Prostate gland (tissue), 2 donors: Measurements from ENCODE around the gene NEK1. TPM values are rescaled to one million over a fixed set of nuclear protein-coding genes. Genes with fewer than 3 reads are reported as not detected.
"Not testable (repeated sequence)": the region's sequence is repeated elsewhere in the genome, so short reads cannot be mapped to it uniquely, and the experiment has no call there.

Experiments used
- DNase-seq: peaks from one replicate; pipeline ENCODE4 v3.0.0-alpha.2; 2019; ENCODE audit warnings: low spot score
- H3K27ac ChIP-seq, 2 donors: fragments of 200-600 bp; sonication (generic); 2 replicates each; pipeline ENCODE4 v1.5.1; 2017 to 2019
- H3K27me3 ChIP-seq: fragments of 200-600 bp; sonication (generic); replicated peaks from 2 replicates; pipeline ENCODE4 v1.5.1; 2019; ENCODE audit not compliant: insufficient read depth
- H3K36me3 ChIP-seq, 2 donors: fragments of 200-600 bp; sonication (generic); 1 replicate in 1 of 2; 2 replicates in 1 of 2; pipeline versions ENCODE4 v1.5.1 to v1.8.1; 2017 to 2019
- H3K4me1 ChIP-seq: fragments of 200-600 bp; sonication (generic); replicated peaks from 2 replicates; pipeline ENCODE4 v1.5.1; 2019
- H3K4me3 ChIP-seq, 2 donors: fragments of 200-600 bp; sonication (generic); 2 replicates each; pipeline ENCODE4 v1.5.1; 2017 to 2019
- H3K9me3 ChIP-seq: fragments of 200-600 bp; sonication (generic); 2 replicates; pipeline ENCODE4 v1.5.1; 2017
- POLR2A ChIP-seq: fragments of 450-650 bp; IDR thresholded peaks from one replicate; pipeline ENCODE4 v1.6.1; 2016; ENCODE audit warnings: antibody characterized with exemption, mild to moderate bottlenecking
- POLR2AphosphoS5 ChIP-seq: sonication (generic); formaldehyde crosslinking; IDR thresholded peaks from one replicate; pipeline ENCODE4 v1.6.1; 2017; ENCODE audit warnings: antibody characterized with exemption
- WGBS: methylation state at CpG from one replicate; pipeline ENCODE4 v1.1.5; 2018; 5-methylcytosine and 5-hydroxymethylcytosine counted together
- intact Hi-C: fragments of 100-400 bp; cut with DNase I; formaldehyde crosslinking; loops from one replicate; pipeline ENCODE4 v1.14.2; 2022
- total RNA-seq, 2 donors: library from RNA; depleted of rRNA; stranded (reverse); fragments of >200 nt; gene quantifications; one replicate each; pipeline ENCODE4 v1.1.0, GENCODE V29; 2016
- TF ChIP-seq, protein P1 (sequence below), 4 experiments: fragments of 200-600 bp in 2 of 4; fragments of 450-650 bp in 2 of 4; sonication (generic) in 2 of 4; IDR thresholded peaks; 1 replicate in 3 of 4; 2 replicates in 1 of 4; pipeline ENCODE4 v1.5.1; 2016 to 2019; ENCODE audit warnings: antibody characterized with exemption in 4 of 4, mild to moderate bottlenecking in 2 of 4, moderate library complexity in 2 of 4

NEK1 gene
- total RNA-seq, 2 donors from 2014 or later = 5.0 to 17.6 TPM

DNA sequence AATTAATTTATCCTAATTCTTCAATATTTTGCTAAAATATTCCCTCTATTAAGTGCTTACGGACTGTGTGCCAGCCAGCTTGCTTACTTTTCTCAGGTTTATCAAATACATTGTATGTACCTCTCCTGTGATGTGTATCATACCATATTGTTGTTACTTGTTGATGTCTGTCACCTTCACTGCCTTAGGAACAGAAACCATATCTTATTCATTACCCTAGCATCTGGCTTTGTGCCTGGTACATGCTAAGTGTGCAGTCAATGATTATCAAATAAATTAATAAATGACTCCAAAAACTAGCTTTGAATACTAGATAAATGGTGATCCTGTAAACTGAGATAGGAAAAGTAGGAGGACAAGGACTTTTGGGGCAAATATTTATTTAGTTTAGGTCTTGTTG, 14.9 kb upstream of the NEK1 start:
- Histone ChIP-seq H3K27me3 (no peaks in the 10 kb centered on the region), H3K27ac (no peak overlapping the region), H3K4me1 (peaks cover 2% of the 10 kb centered on the region), H3K4me3 (no peak overlapping the region), H3K36me3 (no peaks in the 10 kb centered on the region), H3K9me3 (no peaks in the 10 kb centered on the region)
- intact Hi-C loops = loop anchor here (10.0 kb wide), 1 partner anchor 397 kb away; the partner anchor contains the start of gene MFAP3L
- TF ChIP-seq POLR2AphosphoS5 = no peak
- no peak for TF ChIP-seq POLR2A
- TF ChIP-seq, protein P1, sequence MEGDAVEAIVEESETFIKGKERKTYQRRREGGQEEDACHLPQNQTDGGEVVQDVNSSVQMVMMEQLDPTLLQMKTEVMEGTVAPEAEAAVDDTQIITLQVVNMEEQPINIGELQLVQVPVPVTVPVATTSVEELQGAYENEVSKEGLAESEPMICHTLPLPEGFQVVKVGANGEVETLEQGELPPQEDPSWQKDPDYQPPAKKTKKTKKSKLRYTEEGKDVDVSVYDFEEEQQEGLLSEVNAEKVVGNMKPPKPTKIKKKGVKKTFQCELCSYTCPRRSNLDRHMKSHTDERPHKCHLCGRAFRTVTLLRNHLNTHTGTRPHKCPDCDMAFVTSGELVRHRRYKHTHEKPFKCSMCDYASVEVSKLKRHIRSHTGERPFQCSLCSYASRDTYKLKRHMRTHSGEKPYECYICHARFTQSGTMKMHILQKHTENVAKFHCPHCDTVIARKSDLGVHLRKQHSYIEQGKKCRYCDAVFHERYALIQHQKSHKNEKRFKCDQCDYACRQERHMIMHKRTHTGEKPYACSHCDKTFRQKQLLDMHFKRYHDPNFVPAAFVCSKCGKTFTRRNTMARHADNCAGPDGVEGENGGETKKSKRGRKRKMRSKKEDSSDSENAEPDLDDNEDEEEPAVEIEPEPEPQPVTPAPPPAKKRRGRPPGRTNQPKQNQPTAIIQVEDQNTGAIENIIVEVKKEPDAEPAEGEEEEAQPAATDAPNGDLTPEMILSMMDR (IDR thresholded peaks at IDR 0.05) = no peak
- 92% methylated on average over 1 of the region's 1 CpG for WGBS
- DNase-seq = no peak

DNA sequence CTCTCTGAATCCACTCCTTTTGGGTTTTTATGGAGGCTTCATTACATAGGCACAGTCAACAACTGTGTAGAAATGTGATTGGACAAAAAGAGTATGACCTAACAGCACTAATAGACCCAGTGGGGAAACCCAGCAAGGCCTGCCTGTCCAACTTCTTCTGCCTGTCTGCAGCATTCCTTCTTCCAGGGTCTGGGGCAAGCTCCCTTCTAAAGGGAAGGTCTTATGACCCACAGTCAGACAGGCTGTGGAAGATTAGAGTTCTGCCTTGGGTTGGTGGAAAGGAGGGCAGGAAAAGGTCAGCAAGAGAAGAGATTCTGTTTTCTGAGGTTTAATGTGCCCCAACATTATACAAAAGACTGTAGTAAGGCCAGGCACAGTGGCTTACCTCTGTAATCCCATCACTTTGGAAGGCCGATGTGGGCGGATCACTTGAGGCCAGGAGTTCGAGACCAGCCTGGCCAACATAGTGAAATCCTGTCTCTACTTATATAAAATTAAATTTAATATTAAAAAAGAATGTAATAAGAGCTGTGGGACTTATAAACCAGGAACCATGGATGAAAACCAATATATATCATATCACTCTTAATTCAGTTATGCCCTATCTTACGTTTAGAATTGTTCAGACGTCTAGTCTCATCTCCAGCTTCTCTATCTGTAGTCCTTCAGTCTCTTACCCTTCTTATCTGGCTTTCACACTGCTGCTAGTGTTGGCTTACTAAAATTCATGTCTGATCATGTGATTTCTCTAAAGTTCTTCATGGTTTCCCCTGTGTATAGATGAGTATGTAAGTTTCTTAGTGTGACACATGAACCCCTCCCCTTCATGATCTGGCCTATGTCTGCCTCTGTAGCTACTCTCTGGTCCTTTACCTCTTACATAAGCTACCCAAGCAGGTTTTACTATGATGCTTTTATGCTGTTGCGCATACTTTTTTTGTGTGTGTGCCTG, 14.2 kb upstream of the NEK1 start:
- H3K4me3 ChIP-seq = no peak overlapping the region
- H3K9me3 ChIP-seq = no peaks in the 10 kb centered on the region
- no peak overlapping the region for H3K27ac ChIP-seq
- intact Hi-C loops = loop anchor here (10.0 kb wide), 1 partner anchor 398 kb away; the partner anchor contains the start of gene MFAP3L
- no peaks in the 10 kb centered on the region for H3K27me3 ChIP-seq
- no peak for DNase-seq
- 94% methylated on average over 6 of the region's 6 CpGs for WGBS
- H3K36me3 ChIP-seq = no peaks in the 10 kb centered on the region
- no peak for TF ChIP-seq POLR2A
- TF ChIP-seq POLR2AphosphoS5 = no peak
- TF ChIP-seq, protein P1 (IDR thresholded peaks at IDR 0.05) = no peak
- H3K4me1 ChIP-seq = peaks cover 2% of the 10 kb centered on the region

GRCh38 chr4:169625886-169626285, 13.5 kb upstream of the NEK1 start:
- WGBS = 95% methylated on average over 5 of the region's 5 CpGs
- Histone ChIP-seq H3K4me1 (peaks cover 2% of the 10 kb centered on the region), H3K9me3 (no peaks in the 10 kb centered on the region), H3K27ac (no peak overlapping the region), H3K36me3 (no peaks in the 10 kb centered on the region), H3K27me3 (no peaks in the 10 kb centered on the region), H3K4me3 (no peak overlapping the region)
- intact Hi-C loops = loop anchor here (10.0 kb wide), 1 partner anchor 399 kb away; the partner anchor contains the start of gene MFAP3L
- no peak for DNase-seq
- TF ChIP-seq, protein P1 (IDR thresholded peaks at IDR 0.05) = no peak
- TF ChIP-seq POLR2AphosphoS5 = no peak
- no peak for TF ChIP-seq POLR2A

- not testable (repeated sequence) for H3K36me3 ChIP-seq, H3K27ac ChIP-seq, H3K9me3 ChIP-seq, H3K4me1 ChIP-seq, H3K4me3 ChIP-seq, H3K27me3 ChIP-seq, DNase-seq
- WGBS = 96% methylated on average over 6 of the region's 6 CpGs
- intact Hi-C loops = loop anchor here (5.0 to 10.0 kb wide), 2 partner anchors 33 to 401 kb away; partner anchors contain the start of gene MFAP3L
Measured at GRCh38 chr4:169624012-169624411, 11.6 kb upstream of the NEK1 start.

GRCh38 chr4:169622566-169622965, 10.2 kb upstream of the NEK1 start:
- TF ChIP-seq POLR2AphosphoS5 (no peak), POLR2A (no peak)
- TF ChIP-seq, protein P1 (IDR thresholded peaks at IDR 0.05) = no peak
- 20% methylated on average over 4 of the region's 4 CpGs for WGBS
- no peaks in the 10 kb centered on the region for H3K9me3 ChIP-seq
- peak overlapping the region in 1 of 2 donors; percentile 69 for H3K4me3 ChIP-seq
- intact Hi-C loops = loop anchor here (5.0 to 10.0 kb wide), 2 partner anchors 35 to 402 kb away; partner anchors contain the start of gene MFAP3L
- no peaks in the 10 kb centered on the region for H3K27me3 ChIP-seq
- H3K36me3 ChIP-seq = no peaks in the 10 kb centered on the region
- DNase-seq = no peak
- peak overlapping the region; percentile 98 to 99 for H3K27ac ChIP-seq
- peaks cover 2% of the 10 kb centered on the region for H3K4me1 ChIP-seq
